T-cell (primary cell): ENCODE measurements around the gene TLDC2. TPM values are rescaled to one million over a fixed set of nuclear protein-coding genes. Genes with fewer than 3 reads are reported as not detected.
"Not testable (repeated sequence)": the region's sequence is repeated elsewhere in the genome, so short reads cannot be mapped to it uniquely, and the experiment has no call there.

Source experiments
- ATAC-seq, 4 experiments: fragments of 200-7000 bp in 3 of 4; fragments of 150-1000 bp in 1 of 4; cut with Tn5 transposase; replicated peaks in 1 of 4; 1 replicate in 3 of 4; 2 replicates in 1 of 4; pipeline ENCODE4 v1.10.0; 2021; ENCODE audit warnings: moderate library complexity in 3 of 4, mild to moderate bottlenecking in 2 of 4, moderate number of reproducible peaks in 1 of 4
- CTCF ChIA-PET, 2 donors: fragments of 300-600 bp; sonication (Branson Sonifier 250); formaldehyde crosslinking; loops; one replicate each; lab custom pipeline; 2022; ENCODE audit warnings: antibody characterized with exemption in 2 of 2; lab: Charles Lee
- POLR2A ChIA-PET, 2 donors: fragments of 300-600 bp; sonication (Branson Sonifier 250); formaldehyde crosslinking; loops; one replicate each; lab custom pipeline; 2022; ENCODE audit warnings: antibody characterized with exemption in 2 of 2; lab: Charles Lee
- DNase-seq, 35 experiments: peaks; one replicate each; pipeline versions ENCODE4 v3.0.0 to v3.0.0-alpha.2; 2013 to 2023
- H3K27ac ChIP-seq: one replicate; pipeline ENCODE4 v1.5.1; 2013; ENCODE audit warnings: low read length
- H3K27me3 ChIP-seq, 2 experiments: replicated peaks in 1 of 2; 1 replicate in 1 of 2; 2 replicates in 1 of 2; pipeline versions ENCODE4 v1.6.1 to v1.7.0; 2013; ENCODE audit warnings: low read length in 1 of 2, mixed read lengths in 1 of 2; ENCODE audit not compliant: control insufficient read depth in 2 of 2, insufficient read depth in 2 of 2; ENCODE audit errors: extremely low read depth in 1 of 2
- H3K36me3 ChIP-seq, 2 donors: 1 replicate in 1 of 2; 2 replicates in 1 of 2; pipeline versions ENCODE4 v1.6.1 to v1.7.0; 2013; ENCODE audit warnings: low read length in 1 of 2; ENCODE audit not compliant: control insufficient read depth in 2 of 2, insufficient read depth in 1 of 2; ENCODE audit errors: extremely low read depth in 1 of 2
- H3K4me1 ChIP-seq, 2 experiments: 1 replicate in 1 of 2; 2 replicates in 1 of 2; pipeline versions ENCODE4 v1.6.1 to v1.7.0; 2013; ENCODE audit warnings: low read length in 2 of 2, mixed read lengths in 1 of 2; ENCODE audit not compliant: insufficient read depth in 2 of 2, control insufficient read depth in 1 of 2; ENCODE audit errors: extremely low read depth in 1 of 2
- H3K4me3 ChIP-seq, 2 donors: 1 replicate in 1 of 2; 2 replicates in 1 of 2; pipeline versions ENCODE4 v1.5.1 to v1.7.0; 2013; ENCODE audit warnings: mild to moderate bottlenecking in 2 of 2, low read length in 1 of 2, moderate library complexity in 1 of 2; ENCODE audit not compliant: control insufficient read depth in 1 of 2; ENCODE audit errors: extremely low read depth in 1 of 2
- H3K9me3 ChIP-seq: 2 replicates; pipeline ENCODE4 v1.7.0; 2013
- H3K27ac Mint-ChIP-seq, 2 donors: one replicate each; pipeline ENCODE4 v1.8.0; 2020 to 2021; ENCODE audit warnings: mild to moderate bottlenecking in 2 of 2, mixed read lengths in 2 of 2
- H3K27me3 Mint-ChIP-seq, 2 donors: one replicate each; pipeline ENCODE4 v1.8.0; 2021 to 2022; ENCODE audit warnings: mixed read lengths in 2 of 2
- H3K36me3 Mint-ChIP-seq: one replicate; pipeline ENCODE4 v1.8.0; 2021; ENCODE audit warnings: mixed read lengths
- H3K4me1 Mint-ChIP-seq, 3 donors: one replicate each; pipeline ENCODE4 v1.8.0; 2020 to 2022; ENCODE audit warnings: mixed read lengths in 3 of 3, mild to moderate bottlenecking in 1 of 3
- H3K4me3 Mint-ChIP-seq, 3 donors: one replicate each; pipeline ENCODE4 v1.8.0; 2020 to 2022; ENCODE audit warnings: mild to moderate bottlenecking in 3 of 3, mixed read lengths in 3 of 3, moderate library complexity in 3 of 3
- H3K9me3 Mint-ChIP-seq, 3 donors: one replicate each; pipeline ENCODE4 v1.8.0; 2020 to 2022; ENCODE audit warnings: mixed read lengths in 3 of 3
- WGBS: methylation state at CpG from one replicate; pipeline ENCODE4 v1.1.5; 2013; ENCODE audit warnings: missing lambda C conversion rate; ENCODE audit not compliant: insufficient coverage; 5-methylcytosine and 5-hydroxymethylcytosine counted together
- total RNA-seq, 35 experiments: library from RNA in 6 of 35; stranded (reverse) in 6 of 35; fragments of 120-200 nt in 1 of 35; gene quantifications; one replicate each; pipeline versions ENCODE4 v1.2.1 to v1.2.4 and lab custom pipeline; 2013 to 2026

The TLDC2 gene
- total RNA-seq, 5 donors from 2014 or later (not counting 1 experiment from before 2014, with no cell fraction given) = 0.33 TPM; not detected in 4

GRCh38 chr20:36905566-36905965, 29.6 kb downstream of the TLDC2 start:
- H3K9me3 Mint-ChIP-seq, H3K9me3 ChIP-seq, CTCF ChIA-PET, H3K27me3 ChIP-seq, H3K4me3 ChIP-seq, H3K27ac ChIP-seq, DNase-seq, H3K27me3 Mint-ChIP-seq, H3K4me3 Mint-ChIP-seq, H3K4me1 ChIP-seq, ATAC-seq: not testable (repeated sequence)
- peaks cover 4 to 91% of the 10 kb centered on the region in 2 donors for H3K36me3 ChIP-seq
- H3K36me3 Mint-ChIP-seq = peaks cover 43% of the 10 kb centered on the region
- peaks cover 15 to 22% (median 16%) of the 10 kb centered on the region in 3 donors for H3K4me1 Mint-ChIP-seq
- WGBS = 100% methylated on average over 2 of the region's 10 CpGs
- H3K27ac Mint-ChIP-seq = peak overlapping the region in 1 of 2 donors; percentile 81
- POLR2A ChIA-PET = interaction anchor here in 1 of 2 donors (0.7 kb wide), 1 partner anchor 23 kb away, joined by 4 read pairs; no protein-coding TSS in a partner anchor

GRCh38 chr20:36906086-36906485, 30.1 kb downstream of the TLDC2 start:
- H3K27me3 Mint-ChIP-seq, POLR2A ChIA-PET, H3K27ac ChIP-seq, H3K4me3 Mint-ChIP-seq, H3K27me3 ChIP-seq, CTCF ChIA-PET, H3K9me3 ChIP-seq, H3K4me3 ChIP-seq, DNase-seq, H3K9me3 Mint-ChIP-seq, H3K4me1 ChIP-seq, ATAC-seq: not testable (repeated sequence)
- Mint-ChIP-seq H3K27ac (peak overlapping the region; percentile 24 to 25), H3K4me1 (peaks cover 15 to 20% (median 16%) of the 10 kb centered on the region in 3 donors), H3K36me3 (peaks cover 41% of the 10 kb centered on the region)
- WGBS = no CpG with 5 or more reads among the region's 7 CpGs
- peaks cover 4 to 91% of the 10 kb centered on the region in 2 donors for H3K36me3 ChIP-seq

GRCh38 chr20:36908603-36909002, 32.7 kb downstream of the TLDC2 start:
- 89% methylated on average over 3 of the region's 4 CpGs for WGBS
- no peak overlapping the region for H3K4me3 Mint-ChIP-seq
- ChIA-PET POLR2A (interaction anchor here (0.6 to 0.7 kb wide), 3 partner anchors 8 to 134 kb away, joined by 3 read pairs; no protein-coding TSS in a partner anchor), CTCF (interaction anchor here in 1 of 2 donors (0.8 kb wide), 1 partner anchor 13 kb away, joined by 3 read pairs; no protein-coding TSS in a partner anchor)
- no peaks in the 10 kb centered on the region for H3K9me3 ChIP-seq
- peaks cover 4 to 89% of the 10 kb centered on the region in 2 donors for H3K36me3 ChIP-seq
- no peak overlapping the region for H3K27ac ChIP-seq
- DNase-seq (no peak), ATAC-seq (no peak)
- H3K36me3 Mint-ChIP-seq = peaks cover 40% of the 10 kb centered on the region
- no peaks in the 10 kb centered on the region for H3K27me3 ChIP-seq
- no peaks in the 10 kb centered on the region for H3K27me3 Mint-ChIP-seq
- H3K4me3 ChIP-seq = no peak overlapping the region
- no peaks in the 10 kb centered on the region for H3K4me1 ChIP-seq
- H3K27ac Mint-ChIP-seq = peak overlapping the region in 1 of 2 donors; percentile 2
- H3K9me3 Mint-ChIP-seq = no peaks in the 10 kb centered on the region
- peaks cover 15 to 19% (median 15%) of the 10 kb centered on the region in 3 donors for H3K4me1 Mint-ChIP-seq

GRCh38 chr20:36916199-36916598, 40.3 kb downstream of the TLDC2 start:
- no peaks in the 10 kb centered on the region for H3K27me3 Mint-ChIP-seq
- no peaks in the 10 kb centered on the region for H3K9me3 ChIP-seq
- ATAC-seq = no peak
- ChIA-PET CTCF (interaction anchor here (0.6 to 1.1 kb wide), 2 partner anchors 9 to 11 kb away, joined by 3 read pairs; no protein-coding TSS in a partner anchor), POLR2A (interaction anchor here in 1 of 2 donors (0.5 kb wide), 1 partner anchor 156 kb away, joined by 3 read pairs; no protein-coding TSS in a partner anchor)
- H3K36me3 Mint-ChIP-seq = peaks cover 37% of the 10 kb centered on the region
- H3K4me1 ChIP-seq = peaks cover 0 to 14% of the 10 kb centered on the region in 2 experiments
- no peak for DNase-seq
- peaks cover 13 to 88% of the 10 kb centered on the region in 2 donors for H3K36me3 ChIP-seq
- no peak overlapping the region for H3K4me3 ChIP-seq
- WGBS = 90% methylated on average over 2 of the region's 2 CpGs
- no peaks in the 10 kb centered on the region for H3K27me3 ChIP-seq
- H3K27ac ChIP-seq = no peak overlapping the region
- no peaks in the 10 kb centered on the region for H3K9me3 Mint-ChIP-seq
- peak overlapping the region in 1 of 2 donors; percentile 52 for H3K27ac Mint-ChIP-seq
- H3K4me1 Mint-ChIP-seq = peaks cover 0 to 16% (median 13%) of the 10 kb centered on the region in 3 donors
- H3K4me3 Mint-ChIP-seq = no peak overlapping the region

GRCh38 chr20:36917240-36917639, 41.3 kb downstream of the TLDC2 start:
- Histone ChIP-seq H3K4me1 (peaks cover 0 to 15% of the 10 kb centered on the region in 2 experiments), H3K36me3 (peaks cover 13 to 85% of the 10 kb centered on the region in 2 donors), H3K4me3 (no peak overlapping the region), H3K27me3 (no peaks in the 10 kb centered on the region), H3K27ac (no peak overlapping the region), H3K9me3 (no peaks in the 10 kb centered on the region)
- WGBS = no CpG with 5 or more reads among the region's 6 CpGs
- DNase-seq = no peak
- Mint-ChIP-seq H3K36me3 (peaks cover 27% of the 10 kb centered on the region), H3K27me3 (no peaks in the 10 kb centered on the region), H3K9me3 (no peaks in the 10 kb centered on the region), H3K27ac (peak overlapping the region in 1 of 2 donors; percentile 22), H3K4me3 (no peak overlapping the region), H3K4me1 (peaks cover 0 to 16% (median 13%) of the 10 kb centered on the region in 3 donors)
- ChIA-PET POLR2A (interaction anchor here in 1 of 2 donors (0.6 to 1.2 kb wide), 2 partner anchors 16 to 127 kb away, joined by 3 to 6 read pairs; no protein-coding TSS in a partner anchor), CTCF (interaction anchor here in 1 of 2 donors (0.6 to 1.5 kb wide), 2 partner anchors 91 to 128 kb away, joined by 3 read pairs; no protein-coding TSS in a partner anchor)
- ATAC-seq = no peak

- Histone ChIP-seq H3K27ac (no peak overlapping the region), H3K36me3 (peaks cover 13 to 82% of the 10 kb centered on the region in 2 donors), H3K4me1 (peaks cover 0 to 20% of the 10 kb centered on the region in 2 experiments), H3K27me3 (no peaks in the 10 kb centered on the region), H3K9me3 (no peaks in the 10 kb centered on the region), H3K4me3 (no peak overlapping the region)
- DNase-seq (no peak), ATAC-seq (no peak)
- POLR2A ChIA-PET = interaction anchor here in 1 of 2 donors (0.8 kb wide), 1 partner anchor 13 kb away, joined by 3 read pairs; no protein-coding TSS in a partner anchor
- Mint-ChIP-seq H3K27me3 (no peaks in the 10 kb centered on the region), H3K9me3 (no peaks in the 10 kb centered on the region), H3K36me3 (peaks cover 24% of the 10 kb centered on the region), H3K4me1 (peaks cover 0 to 14% (median 14%) of the 10 kb centered on the region in 3 donors), H3K27ac (no peak overlapping the region), H3K4me3 (no peak overlapping the region)
- CTCF ChIA-PET = interaction anchor here in 1 of 2 donors (1.5 kb wide), 1 partner anchor 90 kb away, joined by 3 read pairs; no protein-coding TSS in a partner anchor
Observed at GRCh38 chr20:36917943-36918342, 42.0 kb downstream of the TLDC2 start.
